Stimulated activated CD4-positive, alpha-beta T cell treated with anti-CD3 and anti-CD28 coated beads, Interleukin-4, amount 100 ng/mL, for 24 hours (primary cell): Measurements from ENCODE around the gene EVA1A.
"Not testable (repeated sequence)": the region's sequence is repeated elsewhere in the genome, so short reads cannot be mapped to it uniquely, and the experiment has no call there.

ENCODE experiments used
- DNase-seq: peaks from one replicate; pipeline ENCODE4 v3.0.0-alpha.2; 2020

EVA1A gene

GRCh38 chr2:75516378-75517360 lies 44.1 kb downstream of the EVA1A start:
- no peak for DNase-seq

DNA sequence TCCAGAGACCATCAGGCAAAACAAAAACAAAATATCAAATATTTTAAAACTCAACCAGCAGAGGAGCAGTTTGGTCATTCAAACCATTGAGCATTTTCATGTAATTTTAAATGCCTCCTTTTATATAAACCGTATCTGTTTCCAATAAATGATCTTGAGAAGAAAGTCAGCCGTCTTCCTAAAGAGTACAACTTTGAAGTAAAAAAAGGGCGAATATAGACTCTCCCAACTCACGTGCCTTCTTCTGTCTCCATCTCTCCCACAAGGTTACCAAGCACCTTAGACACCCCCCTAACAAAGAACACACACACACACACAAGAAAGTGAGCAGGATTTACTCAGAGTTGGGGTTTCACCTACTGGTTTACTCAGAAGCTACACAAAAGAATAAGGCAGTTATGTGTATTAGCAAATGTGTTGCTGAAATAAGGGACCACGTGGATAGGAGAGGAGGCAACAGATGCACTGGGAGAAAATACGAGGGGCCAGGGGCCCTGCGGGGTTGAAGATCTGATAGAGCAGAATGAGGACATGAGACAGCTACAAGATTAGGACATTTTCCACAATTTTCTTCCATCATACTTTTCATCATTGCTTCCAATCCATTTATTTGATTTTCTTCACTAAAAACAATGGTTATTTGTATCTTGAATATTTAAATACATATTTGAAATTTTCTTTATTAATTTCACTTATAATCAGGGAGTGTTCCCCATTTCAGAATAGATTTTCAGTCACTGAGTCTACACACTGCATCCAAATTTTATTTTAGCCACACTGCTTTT lies 45.0 kb downstream of the EVA1A start:
- DNase-seq: no peak

- no peak for DNase-seq
These were observed 47.0 kb downstream of the EVA1A start for GRCh38 chr2:75513616-75514170.

- DNase-seq: no peak
These were observed 48.1 kb downstream of the EVA1A start for GRCh38 chr2:75512455-75513212.

DNA sequence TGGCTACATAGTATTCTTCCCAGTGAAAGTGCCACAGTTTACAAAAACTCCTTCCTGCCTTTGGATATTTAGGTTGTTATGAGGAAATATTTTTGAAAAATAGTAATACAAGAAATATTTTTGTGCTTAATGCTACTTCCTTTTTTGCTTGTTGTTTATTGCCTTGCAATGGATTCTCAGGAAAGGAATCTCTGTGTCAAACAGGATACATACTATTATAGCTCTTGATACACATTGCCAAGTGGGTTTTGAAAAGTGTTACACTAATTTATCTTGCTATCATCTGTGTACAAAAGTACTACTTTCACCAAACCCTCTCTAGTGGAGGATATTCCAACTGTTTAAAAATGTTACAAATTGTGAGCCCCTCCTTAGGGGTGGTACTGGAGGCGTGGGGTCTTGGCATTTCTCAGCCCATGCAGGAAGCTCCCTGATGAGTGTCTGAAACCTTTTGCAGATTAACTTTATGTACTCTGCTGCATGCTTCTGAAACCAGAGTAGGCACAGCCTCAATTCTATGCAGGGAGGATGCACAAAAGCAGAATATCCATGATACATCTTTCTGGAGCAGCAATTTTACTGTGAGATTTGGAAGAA lies 54.5 kb downstream of the EVA1A start:
- no peak for DNase-seq

DNA sequence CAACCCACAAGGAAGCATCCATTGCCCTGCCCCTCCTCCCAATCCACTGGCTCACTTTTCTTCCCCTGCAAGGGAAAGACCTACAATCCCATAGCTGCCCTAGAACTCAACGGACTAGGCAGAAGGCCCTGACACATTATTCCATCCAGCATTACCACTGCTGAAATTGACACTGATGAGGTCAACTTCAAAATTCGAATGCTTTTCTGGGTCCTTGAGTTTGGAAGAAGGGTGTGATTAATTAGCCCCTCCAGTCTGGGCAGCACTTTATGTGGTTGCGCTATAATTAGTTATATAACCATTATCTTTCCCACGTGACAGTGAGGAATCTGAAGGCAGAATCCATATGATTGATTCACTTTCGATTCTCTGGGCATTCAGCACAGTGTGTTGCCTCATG lies 55.7 kb downstream of the EVA1A start:
- no peak for DNase-seq

GRCh38 chr2:75503048-75503607 lies 57.6 kb downstream of the EVA1A start:
- DNase-seq: no peak

DNA sequence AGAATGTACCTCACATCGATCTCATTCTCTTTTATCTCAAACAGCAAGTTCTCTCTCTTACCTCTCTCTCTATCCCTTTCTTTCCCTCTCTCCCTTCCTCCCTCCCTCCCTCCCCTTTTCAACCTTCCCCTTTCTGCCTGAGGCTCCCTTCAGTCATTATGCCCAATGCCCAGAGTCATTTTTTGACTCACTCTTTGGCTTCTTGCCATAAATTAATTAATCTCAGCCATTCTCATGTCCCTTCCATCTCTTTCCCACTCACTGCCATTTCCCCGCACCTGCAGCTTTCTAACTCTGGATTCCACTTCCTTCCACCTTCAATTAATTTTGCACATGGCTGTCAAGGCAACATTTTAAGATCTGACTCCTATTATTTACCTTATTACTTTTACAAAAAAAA lies 60.1 kb downstream of the EVA1A start:
- DNase-seq: no peak

GRCh38 chr2:75499534-75499933 lies 61.2 kb downstream of the EVA1A start:
- no peak for DNase-seq

DNA sequence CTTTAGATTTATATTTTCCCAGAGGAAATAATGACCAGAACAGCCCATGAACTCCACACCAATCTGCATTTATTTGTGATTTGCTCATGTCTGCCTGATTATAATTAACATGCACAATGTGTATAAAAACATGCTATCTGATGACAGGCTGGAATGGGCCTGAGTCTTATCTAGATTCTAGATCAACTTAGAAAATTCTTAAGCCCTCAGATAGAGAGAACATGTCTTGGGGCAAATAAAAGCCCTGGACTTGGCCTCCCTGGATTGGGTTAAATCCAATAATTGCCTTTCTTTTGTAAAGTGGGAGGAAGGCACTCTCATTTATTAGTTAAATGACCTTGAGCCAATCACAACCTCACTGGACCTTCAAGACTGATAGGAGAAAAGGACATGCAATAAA lies 61.8 kb downstream of the EVA1A start:
- DNase-seq: no peak

GRCh38 chr2:75497256-75497655 lies 63.5 kb downstream of the EVA1A start:
- DNase-seq: no peak

DNA sequence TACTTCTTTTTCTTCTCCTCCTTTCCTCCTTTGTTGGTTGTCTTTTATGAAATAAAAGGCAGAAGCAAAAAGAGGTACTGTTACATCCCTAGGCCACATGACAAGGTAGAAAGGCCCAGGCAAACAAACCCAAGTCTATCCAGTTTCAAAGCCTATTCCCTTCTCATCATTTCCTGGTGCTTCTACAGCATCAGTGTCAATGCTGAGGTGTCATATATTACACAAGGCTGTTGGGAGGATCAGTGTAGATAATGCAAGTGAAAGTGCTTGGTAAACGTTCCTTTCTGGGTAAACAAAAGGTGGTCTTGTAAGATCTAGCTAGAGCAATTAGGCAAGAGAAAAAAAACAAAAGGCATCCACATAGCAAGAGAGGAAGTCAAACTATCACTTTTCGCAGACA lies 64.9 kb downstream of the EVA1A start:
- no peak for DNase-seq

GRCh38 chr2:75494137-75494769 lies 66.5 kb downstream of the EVA1A start:
- no peak for DNase-seq

DNA sequence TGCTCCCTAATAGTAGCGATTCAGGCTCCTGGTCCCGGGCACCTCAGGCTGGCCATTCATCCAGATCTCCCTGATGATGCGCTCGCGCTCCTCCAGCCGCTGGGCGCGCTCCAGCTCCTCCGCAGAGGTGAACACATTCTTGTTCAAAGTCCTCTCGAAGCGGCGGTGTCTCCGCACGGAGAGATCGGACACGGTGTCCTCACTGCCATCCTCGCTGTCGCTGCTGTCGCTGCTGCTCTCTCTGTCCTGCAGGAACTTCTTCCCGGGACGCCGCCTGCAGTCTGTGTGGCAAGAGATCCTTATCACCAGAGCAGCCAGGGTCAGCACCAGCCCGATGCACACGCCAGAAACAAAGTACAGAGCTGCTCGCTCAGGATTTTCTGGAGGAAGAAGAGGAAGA lies 67.5 kb downstream of the EVA1A start:
- no peak for DNase-seq

DNA sequence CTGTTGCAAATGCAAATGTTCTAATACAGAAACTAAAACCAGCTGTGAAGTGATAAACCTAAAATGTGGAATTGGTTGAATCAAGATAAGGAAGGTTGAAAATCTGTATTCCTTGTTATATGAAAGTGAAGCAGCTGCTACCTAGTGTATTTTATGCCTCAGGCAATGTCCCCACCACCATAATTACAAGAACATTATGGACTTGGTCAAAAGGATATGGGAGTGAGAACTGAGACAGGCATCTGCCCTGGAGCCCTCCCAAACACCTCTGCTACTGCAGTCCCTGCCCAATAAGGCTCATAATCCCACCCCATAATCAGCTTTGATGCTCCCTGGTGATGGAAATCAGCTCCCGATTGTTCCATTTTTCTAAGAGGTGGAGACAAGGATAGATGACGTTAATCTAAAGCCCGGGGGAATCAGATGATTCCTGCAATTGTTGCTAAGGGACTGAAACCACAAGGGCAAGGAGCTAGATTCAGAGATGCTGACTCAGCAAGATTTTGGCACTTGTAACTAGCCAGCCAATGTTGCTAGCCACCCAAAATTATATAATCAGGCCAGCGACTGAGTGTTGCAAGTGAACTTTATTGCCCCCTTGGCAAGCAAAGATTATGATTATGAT lies 69.5 kb downstream of the EVA1A start:
- DNase-seq: no peak

DNA sequence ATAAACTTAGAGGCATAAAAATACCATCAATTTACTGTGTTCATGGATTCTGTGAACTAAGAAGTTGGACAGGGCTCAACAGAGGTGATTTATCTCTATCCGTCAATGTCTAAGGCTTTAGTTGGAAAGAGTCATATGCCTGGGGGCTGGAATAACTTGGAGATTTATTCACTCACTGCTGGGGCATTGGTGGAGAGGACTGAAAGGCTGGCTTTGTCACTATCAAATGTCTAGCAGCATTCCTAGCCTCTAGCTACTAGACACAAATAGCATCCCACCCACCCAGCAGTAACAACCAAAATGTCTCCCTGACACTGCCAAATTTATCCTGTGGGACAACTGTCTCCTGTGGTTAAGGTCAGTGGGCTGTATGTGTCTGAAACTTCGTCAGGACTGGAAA lies 71.0 kb downstream of the EVA1A start:
- DNase-seq: no peak

- no peak for DNase-seq
These were observed 72.6 kb downstream of the EVA1A start for GRCh38 chr2:75488157-75488556.

GRCh38 chr2:75486735-75487134 lies 74.0 kb downstream of the EVA1A start:
- DNase-seq: not testable (repeated sequence)

GRCh38 chr2:75484840-75485239 lies 75.9 kb downstream of the EVA1A start:
- no peak for DNase-seq

DNA sequence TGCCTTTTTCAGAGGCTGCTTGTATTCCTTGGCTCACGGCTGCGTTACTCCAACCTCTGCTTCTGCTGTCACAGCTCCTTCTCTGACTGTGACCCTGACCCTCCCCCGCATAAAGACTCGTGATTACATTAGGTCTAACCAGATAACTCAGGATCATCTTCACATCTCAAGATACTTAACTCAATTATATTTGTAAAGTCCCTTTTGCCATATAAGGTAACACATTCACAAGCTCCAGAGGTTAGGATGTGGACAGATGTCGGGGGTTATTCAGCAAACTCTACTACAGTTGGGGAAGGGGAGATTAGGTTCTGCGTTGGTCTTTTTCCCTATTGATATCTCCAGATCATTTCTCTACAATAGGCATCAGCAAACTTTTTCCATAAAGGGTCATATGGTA lies 76.9 kb downstream of the EVA1A start:
- no peak for DNase-seq

DNA sequence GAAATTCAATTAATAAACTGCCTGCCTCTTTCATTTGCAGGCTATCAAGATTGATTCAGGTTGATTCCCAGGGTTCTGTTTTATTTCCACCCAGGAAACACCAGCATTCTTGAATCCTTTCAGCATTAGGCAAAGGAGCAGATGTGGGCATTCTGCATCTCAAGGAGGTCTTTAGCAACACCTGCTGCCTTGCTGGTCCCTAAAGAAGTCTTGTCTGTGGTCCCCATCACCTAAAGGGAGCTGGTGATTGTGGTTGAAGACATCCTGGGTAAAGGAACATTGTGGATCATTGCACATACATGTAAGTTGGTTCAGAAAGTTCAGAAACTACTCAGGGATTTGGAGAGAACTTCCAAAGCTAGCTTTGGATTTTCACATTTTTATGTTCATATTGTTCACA lies 78.3 kb downstream of the EVA1A start:
- no peak for DNase-seq
